Suprapubic skin (tissue), 3 donors: ENCODE results near the gene GRK5.

ENCODE experiments used
- POLR2AphosphoS5 ChIP-seq, 3 donors: sonication (generic); formaldehyde crosslinking; IDR thresholded peaks; one replicate each; pipeline ENCODE4 v1.6.1; 2017; ENCODE audit warnings: antibody characterized with exemption in 3 of 3
- TF ChIP-seq, protein P1 (sequence below), 2 donors: fragments of 200-600 bp in 1 of 2; fragments of 450-650 bp in 1 of 2; sonication (generic) in 1 of 2; IDR thresholded peaks; one replicate each; pipeline ENCODE4 v1.5.1; 2016 to 2019; ENCODE audit warnings: antibody characterized with exemption in 2 of 2, mild to moderate bottlenecking in 1 of 2, moderate library complexity in 1 of 2

- TF ChIP-seq, protein P1, sequence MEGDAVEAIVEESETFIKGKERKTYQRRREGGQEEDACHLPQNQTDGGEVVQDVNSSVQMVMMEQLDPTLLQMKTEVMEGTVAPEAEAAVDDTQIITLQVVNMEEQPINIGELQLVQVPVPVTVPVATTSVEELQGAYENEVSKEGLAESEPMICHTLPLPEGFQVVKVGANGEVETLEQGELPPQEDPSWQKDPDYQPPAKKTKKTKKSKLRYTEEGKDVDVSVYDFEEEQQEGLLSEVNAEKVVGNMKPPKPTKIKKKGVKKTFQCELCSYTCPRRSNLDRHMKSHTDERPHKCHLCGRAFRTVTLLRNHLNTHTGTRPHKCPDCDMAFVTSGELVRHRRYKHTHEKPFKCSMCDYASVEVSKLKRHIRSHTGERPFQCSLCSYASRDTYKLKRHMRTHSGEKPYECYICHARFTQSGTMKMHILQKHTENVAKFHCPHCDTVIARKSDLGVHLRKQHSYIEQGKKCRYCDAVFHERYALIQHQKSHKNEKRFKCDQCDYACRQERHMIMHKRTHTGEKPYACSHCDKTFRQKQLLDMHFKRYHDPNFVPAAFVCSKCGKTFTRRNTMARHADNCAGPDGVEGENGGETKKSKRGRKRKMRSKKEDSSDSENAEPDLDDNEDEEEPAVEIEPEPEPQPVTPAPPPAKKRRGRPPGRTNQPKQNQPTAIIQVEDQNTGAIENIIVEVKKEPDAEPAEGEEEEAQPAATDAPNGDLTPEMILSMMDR (IDR thresholded peaks at IDR 0.05) = no peak
- no peak for TF ChIP-seq POLR2AphosphoS5 (IDR thresholded peaks at IDR 0.05)
Measured at GRCh38 chr10:119289227-119289920, 82.0 kb downstream of the GRK5 start.
